Epithelial cell of prostate (primary cell): ENCODE data around the gene MTCH1.
A peak's percentile ranks its signal among the peaks of the same experiment; 100 is the strongest.
"Not testable (repeated sequence)": the region's sequence is repeated elsewhere in the genome, so short reads cannot be mapped to it uniquely, and the experiment has no call there.

ENCODE experiments used
- DNase-seq: peaks from one replicate; pipeline ENCODE4 v3.0.0-alpha.2; 2011; ENCODE audit warnings: low read depth, low spot score
- H3K27ac ChIP-seq: fragments of 450-650 bp; 2 replicates; pipeline ENCODE4 v1.5.1; 2017; ENCODE audit warnings: mild to moderate bottlenecking

MTCH1 gene

GRCh38 chr6:36956446-36956820 is 29.6 kb downstream of the MTCH1 start:
- no peak overlapping the region for H3K27ac ChIP-seq
- DNase-seq: no peak

GRCh38 chr6:36955671-36956445 is 30.1 kb downstream of the MTCH1 start:
- peak; percentile 24 for DNase-seq
- no peak overlapping the region for H3K27ac ChIP-seq

GRCh38 chr6:36955136-36955535 is 30.9 kb downstream of the MTCH1 start:
- H3K27ac ChIP-seq: no peak overlapping the region
- no peak for DNase-seq

GRCh38 chr6:36954262-36954931 is 31.6 kb downstream of the MTCH1 start, which contains the start of gene PI16:
Gene PI16 (plus strand): TSS chr6:36954738. CDS start chr6:36954761, 23 bp downstream.
- H3K27ac ChIP-seq: no peak within 1 kb of the TSS
- DNase-seq: no peak

GRCh38 chr6:36953931-36954261 is 32.1 kb downstream of the MTCH1 start:
- no peak for DNase-seq
- H3K27ac ChIP-seq: no peak overlapping the region

GRCh38 chr6:36949636-36950035 is 36.4 kb downstream of the MTCH1 start:
- peak overlapping the region; percentile 52 for H3K27ac ChIP-seq
- no peak for DNase-seq

GRCh38 chr6:36949076-36949475 is 36.9 kb downstream of the MTCH1 start:
- peak overlapping the region; percentile 52 for H3K27ac ChIP-seq
- DNase-seq: not testable (repeated sequence)

GRCh38 chr6:36947570-36948351 is 38.2 kb downstream of the MTCH1 start:
- no peak for DNase-seq
- no peak overlapping the region for H3K27ac ChIP-seq

- DNase-seq: no peak
These were observed 39.5 kb downstream of the MTCH1 start for GRCh38 chr6:36946526-36946925.

GRCh38 chr6:36945301-36945700 is 40.7 kb downstream of the MTCH1 start:
- H3K27ac ChIP-seq: no peak overlapping the region
- no peak for DNase-seq

More at GRCh38 chr6:36946526-36946925, 39.5 kb downstream of the MTCH1 start:
- no peak overlapping the region for H3K27ac ChIP-seq

GRCh38 chr6:36944650-36945049 is 41.3 kb downstream of the MTCH1 start:
- no peak for DNase-seq
- no peak overlapping the region for H3K27ac ChIP-seq

GRCh38 chr6:36942329-36942728 is 43.7 kb downstream of the MTCH1 start:
- not testable (repeated sequence) for DNase-seq, H3K27ac ChIP-seq

GRCh38 chr6:36941561-36941960 is 44.4 kb downstream of the MTCH1 start:
- not testable (repeated sequence) for DNase-seq, H3K27ac ChIP-seq

- no peak overlapping the region for H3K27ac ChIP-seq
- DNase-seq: no peak
These were observed 46.0 kb downstream of the MTCH1 start for GRCh38 chr6:36940027-36940426.

GRCh38 chr6:36939005-36939404 is 47.0 kb downstream of the MTCH1 start:
- not testable (repeated sequence) for H3K27ac ChIP-seq

GRCh38 chr6:36938536-36938935 is 47.5 kb downstream of the MTCH1 start:
- no peak overlapping the region for H3K27ac ChIP-seq
- no peak for DNase-seq

More at GRCh38 chr6:36939005-36939404, 47.0 kb downstream of the MTCH1 start:
- not testable (repeated sequence) for DNase-seq

GRCh38 chr6:36937896-36938295 is 48.1 kb downstream of the MTCH1 start:
- no peak for DNase-seq
- H3K27ac ChIP-seq: no peak overlapping the region

GRCh38 chr6:36936824-36937223 is 49.2 kb downstream of the MTCH1 start:
- H3K27ac ChIP-seq: no peak overlapping the region
- DNase-seq: no peak

GRCh38 chr6:36934901-36935300 is 51.1 kb downstream of the MTCH1 start:
- no peak for DNase-seq
- no peak overlapping the region for H3K27ac ChIP-seq

GRCh38 chr6:36933519-36933918 is 52.5 kb downstream of the MTCH1 start:
- DNase-seq: no peak

GRCh38 chr6:36933102-36933501 is 52.9 kb downstream of the MTCH1 start:
- no peak overlapping the region for H3K27ac ChIP-seq
- no peak for DNase-seq

More at GRCh38 chr6:36933519-36933918, 52.5 kb downstream of the MTCH1 start:
- H3K27ac ChIP-seq: no peak overlapping the region
